Kidney epithelial cell (primary cell): Measurements from ENCODE around the gene RAB10. TPM values are rescaled to one million over a fixed set of nuclear protein-coding genes. Genes with fewer than 3 reads are reported as not detected.

ENCODE experiments used
- DNase-seq: peaks from one replicate; pipeline ENCODE4 v3.0.0-alpha.2; 2010; ENCODE audit warnings: low read depth
- H3K27me3 ChIP-seq: 2 replicates; pipeline ENCODE4 v1.6.0; 2011; ENCODE audit warnings: low read length; ENCODE audit not compliant: control insufficient read depth, insufficient read depth
- H3K36me3 ChIP-seq: 2 replicates; pipeline ENCODE4 v1.5.1; 2011; ENCODE audit warnings: low read length; ENCODE audit not compliant: control insufficient read depth, insufficient read depth
- H3K4me3 ChIP-seq: 2 replicates; pipeline ENCODE4 v1.5.1; 2011; ENCODE audit warnings: low read depth, mild to moderate bottlenecking, control low read depth, low read length
- CTCF ChIP-seq: IDR thresholded peaks from 2 replicates; pipeline ENCODE4 v1.5.1; 2011; ENCODE audit warnings: mild to moderate bottlenecking, moderate library complexity, low read length, control low read depth, inconsistent platforms; ENCODE audit not compliant: insufficient read depth, poor library complexity, severe bottlenecking
- total RNA-seq: library from RNA; depleted of rRNA; stranded (reverse); fragments of >200 nt; gene quantifications from 2 replicates; pipeline ENCODE4 v1.2.3, GENCODE V29; 2015

The RAB10 gene
- total RNA-seq, 1 donor from 2014 or later = 201 TPM

GRCh38 chr2:26064846-26065245, 31.0 kb downstream of the RAB10 start:
- Histone ChIP-seq H3K27me3 (no peaks in the 10 kb centered on the region), H3K4me3 (no peak overlapping the region), H3K36me3 (no peaks in the 10 kb centered on the region)
- no peak for DNase-seq
- no peak for TF ChIP-seq CTCF

DNA sequence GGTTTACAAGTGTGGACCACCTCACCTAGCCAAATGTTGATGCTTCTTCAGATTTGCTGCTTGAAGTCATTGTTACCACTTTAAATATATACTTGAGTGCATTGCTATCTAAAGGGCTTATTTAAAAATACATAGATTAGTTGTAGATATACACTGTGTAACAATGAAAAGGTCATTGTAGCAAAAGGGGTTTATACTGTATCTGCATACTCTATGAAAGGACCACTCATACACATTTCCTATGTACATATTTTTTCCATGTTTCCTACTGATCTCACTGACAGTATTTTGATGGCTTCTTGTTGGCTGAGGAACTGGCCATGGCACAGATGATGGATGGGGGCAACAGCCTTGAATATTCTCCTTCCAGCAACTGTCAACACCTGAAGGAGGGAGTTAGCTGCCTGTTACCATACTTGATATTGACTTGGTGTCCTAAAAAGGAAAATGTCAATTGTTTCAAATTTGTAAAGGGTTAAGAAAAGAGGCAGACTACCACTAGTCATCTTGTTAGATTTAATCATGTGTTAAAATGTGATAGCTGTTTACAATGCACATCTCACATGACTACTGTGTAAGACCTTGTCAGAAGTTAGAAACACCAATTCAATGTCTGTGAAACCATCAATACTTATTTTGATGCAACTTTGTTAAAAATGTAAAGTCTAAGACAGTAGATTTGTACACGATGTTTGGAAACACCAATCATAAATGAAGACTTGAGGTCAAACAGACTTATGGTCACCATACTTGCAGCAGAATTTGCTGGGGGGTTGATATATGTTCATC, 33.5 kb downstream of the RAB10 start:
- Histone ChIP-seq H3K4me3 (no peak overlapping the region), H3K36me3 (no peaks in the 10 kb centered on the region), H3K27me3 (no peaks in the 10 kb centered on the region)
- TF ChIP-seq CTCF = no peak
- no peak for DNase-seq

DNA sequence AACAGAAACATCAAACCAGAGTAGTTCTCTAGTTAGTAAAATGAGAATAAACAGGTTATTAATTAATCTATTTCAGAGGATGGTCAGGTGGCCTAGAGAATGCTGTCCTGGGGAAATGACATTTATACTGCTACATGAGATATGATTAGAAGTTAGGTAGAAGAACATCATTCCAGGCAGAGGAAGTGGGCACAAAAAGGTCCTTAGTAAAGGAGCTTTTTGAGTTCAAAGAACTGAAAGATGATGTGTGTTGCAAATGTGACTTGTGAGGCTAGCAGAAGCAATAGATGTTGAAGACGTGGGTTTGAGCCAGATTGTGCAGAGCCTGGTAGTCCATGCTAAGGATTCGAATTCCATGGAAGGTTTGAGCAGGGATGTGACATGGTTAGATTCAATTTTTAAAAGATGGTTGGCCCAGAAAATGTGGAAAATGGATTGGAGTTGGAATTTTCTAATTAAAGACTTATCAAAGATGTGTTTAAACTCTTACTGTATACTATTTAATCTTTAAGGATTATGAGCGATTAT, 34.2 kb downstream of the RAB10 start:
- Histone ChIP-seq H3K36me3 (no peaks in the 10 kb centered on the region), H3K27me3 (no peaks in the 10 kb centered on the region), H3K4me3 (no peak overlapping the region)
- TF ChIP-seq CTCF = no peak
- DNase-seq = no peak

GRCh38 chr2:26068602-26069298, 34.9 kb downstream of the RAB10 start:
- no peak for TF ChIP-seq CTCF
- peak; percentile 74 for DNase-seq
- no peak overlapping the region for H3K4me3 ChIP-seq
- H3K27me3 ChIP-seq = no peaks in the 10 kb centered on the region
- H3K36me3 ChIP-seq = no peaks in the 10 kb centered on the region

GRCh38 chr2:26070730-26071129, 36.8 kb downstream of the RAB10 start:
- no peaks in the 10 kb centered on the region for H3K36me3 ChIP-seq
- DNase-seq = no peak
- no peak overlapping the region for H3K4me3 ChIP-seq
- no peaks in the 10 kb centered on the region for H3K27me3 ChIP-seq
- TF ChIP-seq CTCF = no peak
